Measurements from ENCODE around the gene FAR2. TPM values are rescaled to one million over a fixed set of nuclear protein-coding genes. Genes with fewer than 3 reads are reported as not detected.
"Not testable (repeated sequence)": the region's sequence is repeated elsewhere in the genome, so short reads cannot be mapped to it uniquely, and the experiment has no call there.

The FAR2 gene
- total RNA-seq, 3 donors from 2014 or later = 39.7 to 93.0 (median 72.2) TPM

DNA sequence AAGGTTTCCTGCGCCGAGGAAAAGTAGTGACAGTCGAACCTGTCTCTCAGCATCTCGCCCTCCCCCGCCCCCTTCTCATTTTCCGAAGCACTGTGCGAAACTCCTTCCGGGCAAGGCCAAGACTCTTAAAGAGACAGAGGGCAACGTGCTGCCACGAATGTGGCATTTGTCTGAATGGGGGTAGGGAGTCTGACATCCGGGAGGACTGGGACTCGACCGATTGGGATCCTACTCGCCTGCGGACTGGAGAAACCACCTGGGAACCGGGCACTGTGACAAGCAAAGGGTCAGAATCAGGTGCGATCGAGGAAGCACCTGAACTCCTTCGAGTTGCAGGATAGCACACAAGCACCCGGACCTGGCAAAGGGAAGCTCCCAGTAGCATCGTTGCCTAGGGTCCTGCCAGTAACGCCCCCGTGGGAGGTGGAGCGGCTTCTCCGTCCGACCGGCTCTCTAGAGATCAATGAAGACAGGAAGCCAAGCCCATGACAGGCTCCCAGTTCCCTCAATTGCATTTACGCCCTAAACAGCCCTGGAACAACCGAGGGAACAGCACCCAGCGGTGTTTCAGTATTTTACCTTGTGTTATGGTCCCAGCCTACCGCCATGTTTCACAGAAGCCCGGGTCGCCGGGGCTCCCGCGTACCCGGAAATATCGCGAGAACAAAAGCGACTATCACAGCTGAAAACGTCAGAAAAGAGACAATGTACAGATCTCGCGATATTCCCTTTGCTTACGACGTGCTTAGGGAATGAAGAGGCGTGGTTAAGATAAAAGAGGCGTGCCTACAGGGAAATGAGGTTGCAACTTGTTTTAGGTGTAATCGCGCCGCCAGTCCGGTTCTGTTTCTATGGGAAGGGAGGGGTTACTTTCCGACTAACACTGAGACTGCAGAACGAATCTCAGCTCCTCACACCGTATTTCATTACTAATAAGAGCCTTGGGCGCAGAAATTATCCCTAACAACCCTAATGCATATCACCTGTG is 231.8 kb downstream of the FAR2 start, which contains the start of gene ERGIC2:
Gene ERGIC2 (minus strand): TSS at position 637 of the 988 bp plus-strand sequence. CDS start 9,539 bp downstream, outside the sequence.
- intact Hi-C loops (cut with DNase I, micrococcal nuclease) = no loop called here
- Histone ChIP-seq H3K36me3 (ENCODE audit: low read depth) (no peaks in the 10 kb centered on the region), H3K9me3 (no peaks in the 10 kb centered on the region), H3K4me3 (peak within 1 kb of the TSS; percentile 94), H3K4me1 (ENCODE audit: low read depth) (peaks cover 16% of the 10 kb centered on the region)
- DNase-seq (peak; percentile 88 to 98 (median 92)), ATAC-seq (peak; percentile 98)
- TF ChIP-seq CTCF (IDR thresholded peaks at IDR 0.05) = no peak

DNA sequence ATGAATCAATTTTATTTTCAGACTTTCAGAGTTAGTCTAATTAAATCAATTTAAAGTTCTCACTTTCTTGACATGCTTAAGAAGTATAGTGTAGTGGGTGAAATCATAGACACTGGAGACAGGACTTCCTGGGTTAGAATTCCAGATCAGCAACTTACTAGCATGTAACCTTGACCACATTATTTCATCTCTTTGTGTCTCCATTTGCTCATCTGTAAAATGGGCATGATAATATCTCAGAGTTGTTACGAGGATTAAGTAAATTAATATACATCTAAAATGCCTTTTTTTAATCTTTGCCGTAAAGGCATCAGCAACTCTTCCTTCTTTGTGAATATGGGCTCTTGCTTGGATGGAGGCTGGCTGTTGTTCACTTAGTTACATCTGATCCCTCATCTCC is 233.2 kb downstream of the FAR2 start:
- H3K4me3 ChIP-seq = no peak overlapping the region
- ATAC-seq (no peak), DNase-seq (no peak)
- H3K36me3 ChIP-seq (ENCODE audit: low read depth) = no peaks in the 10 kb centered on the region
- intact Hi-C loops (cut with DNase I, micrococcal nuclease) = no loop called here
- no peak for TF ChIP-seq CTCF (IDR thresholded peaks at IDR 0.05)
- peaks cover 16% of the 10 kb centered on the region for H3K4me1 ChIP-seq (ENCODE audit: low read depth)
- no peaks in the 10 kb centered on the region for H3K9me3 ChIP-seq

GRCh38 chr12:29385194-29385593 is 236.1 kb downstream of the FAR2 start:
- DNase-seq; H3K4me3 ChIP-seq; intact Hi-C loops (cut with DNase I, micrococcal nuclease); H3K36me3 ChIP-seq (ENCODE audit: low read depth); ATAC-seq; H3K4me1 ChIP-seq (ENCODE audit: low read depth); H3K9me3 ChIP-seq: not testable (repeated sequence)

Other genes starting within 250 kb of the FAR2 start
- gene ERGIC2, start 231.9 kb downstream of the FAR2 start, total RNA-seq = 10 to 100 TPM; 42.0 to 65.4 (median 45.1) TPM